H1 (cell line): Measurements from ENCODE around the gene ADAM19. TPM values are rescaled to one million over a fixed set of nuclear protein-coding genes. Genes with fewer than 3 reads are reported as not detected.

ENCODE experiments used
- CTCF ChIA-PET: fragments of 300-600 bp; sonication (Branson Sonifier 250); formaldehyde crosslinking; loops from one replicate; lab custom pipeline; 2021; ENCODE audit not compliant: partially characterized antibody; lab: Charles Lee
- POLR2A ChIA-PET: fragments of 300-600 bp; sonication (Branson Sonifier 250); formaldehyde crosslinking; loops from one replicate; lab custom pipeline; 2021; ENCODE audit warnings: inconsistent platforms; ENCODE audit not compliant: partially characterized antibody; lab: Charles Lee
- DNase-seq, 2 experiments: peaks; one replicate each; pipeline versions ENCODE4 v3.0.0 to v3.0.0-alpha.2; 2010 to 2022; ENCODE audit warnings: low spot score in 2 of 2, low read depth in 1 of 2, mixed read lengths in 1 of 2
- FAIRE-seq: peaks from 2 replicates; lab custom pipeline; 2011; peaks lifted over from hg19 to GRCh38; lab: Jason Lieb, UNC
- H2AFZ ChIP-seq: 2 replicates; pipeline ENCODE4 v1.8.1; 2012; ENCODE audit warnings: low read length, inconsistent platforms
- H2AK5ac ChIP-seq: 2 replicates; pipeline ENCODE4 v1.6.1; 2013; ENCODE audit warnings: low read depth, low read length
- H2BK120ac ChIP-seq: replicated peaks from 2 replicates; pipeline ENCODE3; 2013; ENCODE audit warnings: low read depth, low read length, inconsistent platforms
- H2BK12ac ChIP-seq: 2 replicates; pipeline ENCODE4 v1.6.1; 2013; ENCODE audit warnings: low read depth, low read length
- H2BK15ac ChIP-seq: 2 replicates; pipeline ENCODE4 v1.6.1; 2013; ENCODE audit warnings: low read length
- H2BK20ac ChIP-seq: 2 replicates; pipeline ENCODE4 v1.6.1; 2013; ENCODE audit warnings: low read length
- H2BK5ac ChIP-seq: 2 replicates; pipeline ENCODE4 v1.6.1; 2013; ENCODE audit warnings: low read depth, low read length
- H3K14ac ChIP-seq: 2 replicates; pipeline ENCODE4 v1.6.1; 2013; ENCODE audit warnings: inconsistent platforms; ENCODE audit not compliant: insufficient read length
- H3K18ac ChIP-seq: 2 replicates; pipeline ENCODE4 v1.6.1; 2013; ENCODE audit warnings: low read length; ENCODE audit errors: extremely low read depth
- H3K23ac ChIP-seq: 2 replicates; pipeline ENCODE4 v1.6.1; 2013; ENCODE audit warnings: inconsistent platforms; ENCODE audit not compliant: insufficient read length
- H3K23me2 ChIP-seq: 2 replicates; pipeline ENCODE4 v1.6.1; 2013; ENCODE audit warnings: low read depth, low read length
- H3K27ac ChIP-seq: 2 replicates; pipeline ENCODE4 v1.6.1; 2011; ENCODE audit warnings: low read depth, low read length, inconsistent platforms
- H3K27me3 ChIP-seq, 4 experiments: replicated peaks in 1 of 4; 1 replicate in 1 of 4; 2 replicates in 3 of 4; pipeline versions ENCODE4 v1.6.1 to v1.8.1; 2011 to 2013; ENCODE audit warnings: low read length in 3 of 4, mild to moderate bottlenecking in 3 of 4, inconsistent platforms in 2 of 4, mixed read lengths in 2 of 4, moderate library complexity in 1 of 4; ENCODE audit not compliant: control insufficient read depth in 3 of 4, insufficient read depth in 3 of 4; ENCODE audit errors: extremely low read depth in 1 of 4
- H3K36me3 ChIP-seq, 4 experiments: 2 replicates each; pipeline versions ENCODE4 v1.6.1 to v1.8.1; 2011 to 2013; ENCODE audit warnings: mild to moderate bottlenecking in 4 of 4, low read length in 3 of 4, moderate library complexity in 2 of 4, control low read depth in 1 of 4, inconsistent platforms in 1 of 4; ENCODE audit not compliant: insufficient read depth in 4 of 4, control insufficient read depth in 2 of 4
- H3K4ac ChIP-seq: replicated peaks from 2 replicates; pipeline ENCODE3; 2013; ENCODE audit warnings: low read length, low read depth, mixed read lengths, inconsistent platforms; ENCODE audit not compliant: insufficient read length
- H3K4me1 ChIP-seq, 4 experiments: replicated peaks in 1 of 4; 1 replicate in 1 of 4; 2 replicates in 3 of 4; pipeline versions ENCODE4 v1.6.1 to v1.8.1; 2011 to 2013; ENCODE audit warnings: low read length in 3 of 4, inconsistent platforms in 2 of 4, mixed read lengths in 1 of 4; ENCODE audit not compliant: insufficient read depth in 4 of 4, control insufficient read depth in 3 of 4
- H3K4me2 ChIP-seq, 2 experiments: 2 replicates each; pipeline versions ENCODE4 v1.6.1 to v1.8.1; 2011 to 2013; ENCODE audit warnings: low read depth in 2 of 2, low read length in 2 of 2, control low read depth in 1 of 2, inconsistent platforms in 1 of 2, mild to moderate bottlenecking in 1 of 2; ENCODE audit not compliant: insufficient read depth in 1 of 2
- H3K4me3 ChIP-seq, 4 experiments: fragments of 200-600, 300-600 bp in 1 of 4; sonication (generic), shearing (Covaris generic), sonication (Bioruptor Twin) in 1 of 4; 2 replicates each; pipeline versions ENCODE4 v1.5.1 to v1.8.1; 2011 to 2016; ENCODE audit warnings: low read length in 4 of 4, low read depth in 3 of 4, control low read depth in 2 of 4, inconsistent platforms in 2 of 4, mild to moderate bottlenecking in 2 of 4, mixed read lengths in 1 of 4, moderate library complexity in 1 of 4; ENCODE audit not compliant: insufficient read depth in 2 of 4; ENCODE audit errors: extremely low read depth in 1 of 4
- H3K56ac ChIP-seq: replicated peaks from 2 replicates; pipeline ENCODE3; 2013; ENCODE audit warnings: low read depth, mild to moderate bottlenecking, mixed read lengths, low read length, inconsistent platforms; ENCODE audit not compliant: insufficient read length
- H3K79me1 ChIP-seq: 2 replicates; pipeline ENCODE4 v1.6.1; 2013; ENCODE audit warnings: low read depth, low read length, control low read depth
- H3K79me2 ChIP-seq, 2 experiments: 2 replicates each; pipeline versions ENCODE4 v1.6.1 to v1.8.1; 2012 to 2013; ENCODE audit warnings: low read length in 2 of 2, mild to moderate bottlenecking in 2 of 2, inconsistent platforms in 1 of 2; ENCODE audit not compliant: insufficient read depth in 2 of 2, control insufficient read depth in 1 of 2
- H3K9ac ChIP-seq, 4 experiments: replicated peaks in 1 of 4; 1 replicate in 1 of 4; 2 replicates in 3 of 4; pipeline versions ENCODE4 v1.6.1 to v1.8.1; 2011 to 2013; ENCODE audit warnings: low read depth in 3 of 4, low read length in 3 of 4, control low read depth in 2 of 4, mild to moderate bottlenecking in 2 of 4, moderate library complexity in 2 of 4, inconsistent platforms in 1 of 4; ENCODE audit errors: extremely low read depth in 1 of 4
- H3K9me3 ChIP-seq, 2 experiments: 2 replicates each; pipeline versions ENCODE4 v1.6.1 to v1.8.1; 2012 to 2013; ENCODE audit warnings: mild to moderate bottlenecking in 2 of 2, moderate library complexity in 2 of 2, control low read depth in 1 of 2, inconsistent platforms in 1 of 2, low read depth in 1 of 2, low read length in 1 of 2, mixed read lengths in 1 of 2; ENCODE audit not compliant: insufficient read depth in 2 of 2
- H4K20me1 ChIP-seq, 2 experiments: replicated peaks in 1 of 2; 2 replicates each; pipeline versions ENCODE3 to v1.8.1; 2011 to 2013; ENCODE audit warnings: inconsistent platforms in 2 of 2, low read length in 2 of 2, mild to moderate bottlenecking in 1 of 2; ENCODE audit not compliant: insufficient read depth in 2 of 2, control insufficient read depth in 1 of 2
- H4K5ac ChIP-seq: 2 replicates; pipeline ENCODE4 v1.6.1; 2013; ENCODE audit warnings: low read length, low read depth, mixed read lengths, inconsistent platforms; ENCODE audit not compliant: insufficient read length
- H4K8ac ChIP-seq: 2 replicates; pipeline ENCODE4 v1.8.0; 2013; ENCODE audit warnings: mild to moderate bottlenecking, moderate library complexity, low read length, inconsistent platforms; ENCODE audit not compliant: insufficient read depth; ENCODE audit errors: extremely low read depth
- H4K91ac ChIP-seq: replicated peaks from 2 replicates; pipeline ENCODE3; 2013; ENCODE audit warnings: low read length, mixed read lengths, inconsistent platforms; ENCODE audit not compliant: insufficient read length
- BACH1 ChIP-seq: IDR thresholded peaks from 2 replicates; pipeline ENCODE4 v1.6.1; 2012; ENCODE audit warnings: low read length, improper control_type of control experiment
- CBX8 ChIP-seq: fragments of 300-800, 300-1000 bp; sonication (generic); IDR thresholded peaks from 2 replicates; pipeline ENCODE4 v1.7.1; 2016; ENCODE audit warnings: low read depth, low read length, borderline replicate concordance
- CTBP2 ChIP-seq: IDR thresholded peaks from 2 replicates; pipeline ENCODE4 v1.7.0; 2011; ENCODE audit warnings: borderline replicate concordance, mild to moderate bottlenecking, moderate library complexity, mixed read lengths, low read length; ENCODE audit not compliant: insufficient read depth, insufficient read length
- CTCF ChIP-seq, 3 experiments: IDR thresholded peaks; 1 replicate in 2 of 3; 2 replicates in 1 of 3; pipeline versions ENCODE4 v1.5.1 to v1.6.1; 2011; ENCODE audit warnings: low read length in 3 of 3, mild to moderate bottlenecking in 3 of 3, inconsistent platforms in 2 of 3, low read depth in 1 of 3, moderate library complexity in 1 of 3; ENCODE audit not compliant: insufficient read depth in 1 of 3; ENCODE audit errors: control extremely low read depth in 1 of 3
- POLR2A ChIP-seq, 2 experiments: IDR thresholded peaks; 1 replicate in 1 of 2; 2 replicates in 1 of 2; pipeline ENCODE4 v1.6.1; 2011; ENCODE audit warnings: low read depth in 2 of 2, low read length in 2 of 2, mild to moderate bottlenecking in 2 of 2; ENCODE audit errors: control extremely low read depth in 1 of 2
- POLR2AphosphoS5 ChIP-seq: IDR thresholded peaks from 2 replicates; pipeline ENCODE4 v1.6.1; 2011; ENCODE audit warnings: low read depth, low read length
- RAD21 ChIP-seq, 2 experiments: IDR thresholded peaks in 1 of 2; conservative IDR thresholded peaks in 1 of 2; 2 replicates each; pipeline ENCODE4 v1.6.1; 2011; ENCODE audit warnings: low read depth in 2 of 2, low read length in 2 of 2, improper control_type of control experiment in 1 of 2, inconsistent platforms in 1 of 2, mild to moderate bottlenecking in 1 of 2, moderate library complexity in 1 of 2
- RXRA ChIP-seq: IDR thresholded peaks from 2 replicates; pipeline ENCODE4 v1.6.1; 2011; ENCODE audit warnings: low read depth, mild to moderate bottlenecking, low read length, moderate library complexity; ENCODE audit not compliant: insufficient read depth
- SP4 ChIP-seq: IDR thresholded peaks from 2 replicates; pipeline ENCODE4 v1.6.1; 2012; ENCODE audit warnings: low read length, inconsistent platforms
- TAF1 ChIP-seq: IDR thresholded peaks from 2 replicates; pipeline ENCODE4 v1.6.1; 2011; ENCODE audit warnings: mild to moderate bottlenecking, low read depth, low read length
- USF2 ChIP-seq: IDR thresholded peaks from 2 replicates; pipeline ENCODE4 v1.6.1; 2011; ENCODE audit warnings: low read length, improper control_type of control experiment
- WGBS, 2 experiments: shearing (Covaris generic) in 1 of 2; methylation state at CpG; one replicate each; pipeline versions ENCODE4 v1.1.6 to v1.1.7; 2013 to 2015; ENCODE audit warnings: low lambda C conversion rate in 2 of 2, mixed read lengths in 2 of 2, inconsistent platforms in 1 of 2, low coverage in 1 of 2, missing lambda C conversion rate in 1 of 2; ENCODE audit not compliant: insufficient replicate concordance in 2 of 2, insufficient coverage in 1 of 2, insufficient read length in 1 of 2; ENCODE audit errors: extremely low coverage in 1 of 2, missing lambda C conversion rate in 1 of 2; 5-methylcytosine and 5-hydroxymethylcytosine counted together
- polyA plus RNA-seq, 7 experiments: library from polyadenylated mRNA; depleted of rRNA in 3 of 7; stranded (reverse) in 5 of 7; unstranded in 2 of 7; fragments of >200 nt in 5 of 7; fragments of 200-250 nt in 2 of 7; gene quantifications; 1 replicate in 5 of 7; 2 replicates in 1 of 7; 4 replicates in 1 of 7; pipeline versions ENCODE4 v1.2.1 to v1.2.3, GENCODE V29; 2011 to 2013; ENCODE audit warnings: missing spikeins in 2 of 7, mixed read lengths in 2 of 7
- total RNA-seq: library from RNA; stranded (reverse); fragmentation: NEBNext Ultra II Directional; extraction: Animal tissue kit (Norgen Biotek cat#: 25700); gene quantifications from 2 replicates; pipeline ENCODE4 v1.2.1, GENCODE V29; 2021

Gene ADAM19
- total and polyA plus RNA-seq, 2 of the 8 experiments (the other 6 are each of a cell fraction or from before 2014, with no cell fraction given): 6.5 to 22.7 TPM

- Histone ChIP-seq H2BK12ac (no peak overlapping the region), H3K23me2 (no peaks in the 10 kb centered on the region), H4K20me1 (no peaks in the 10 kb centered on the region), H3K9ac (no peak overlapping the region), H3K18ac (no peak overlapping the region), H3K9me3 (no peaks in the 10 kb centered on the region), H3K14ac (no peak overlapping the region), H3K4ac (no peak overlapping the region), H3K4me2 (no peak overlapping the region), H3K36me3 (no peaks in the 10 kb centered on the region; a peak in 2 of 8 replicates), H3K27me3 (no peaks in the 10 kb centered on the region), H3K79me2 (no peaks in the 10 kb centered on the region), H4K5ac (no peak overlapping the region), H3K56ac (no peak overlapping the region), H2BK5ac (no peak overlapping the region), H2AK5ac (no peak overlapping the region), H3K4me3 (no peak overlapping the region), H4K8ac (no peak overlapping the region), H2BK20ac (no peak overlapping the region), H3K23ac (no peak overlapping the region), H4K91ac (no peak overlapping the region), H2AFZ (no peak overlapping the region), H3K4me1 (no peaks in the 10 kb centered on the region; a peak in 1 of 7 replicates), H2BK15ac (no peak overlapping the region), H2BK120ac (no peak overlapping the region), H3K27ac (no peak overlapping the region), H3K79me1 (no peaks in the 10 kb centered on the region)
- CTCF ChIA-PET: interaction anchor here (0.8 to 1.4 kb wide), 2 partner anchors 33 to 125 kb away, joined by 3 read pairs; no protein-coding TSS in a partner anchor
- POLR2A ChIA-PET: no interaction called here
- FAIRE-seq (no peak), DNase-seq (no peak)
- WGBS, 2 experiments: 95% methylated on average over 8 of the region's 8 CpGs; no CpG with 5 or more reads in 1 of the 2 experiments
- TF ChIP-seq CBX8: no peak
- no peak for TF ChIP-seq RAD21 (IDR thresholded peaks at IDR 0.05 in 1 of 2, conservative IDR thresholded peaks at IDR 0.05 in 1 of 2; ENCODE audit: low read depth in 2 of 2, low read length in 2 of 2)
- TF ChIP-seq USF2: no peak
- TF ChIP-seq BACH1: no peak
- no peak for TF ChIP-seq CTCF (IDR thresholded peaks at IDR 0.05; ENCODE audit: control extremely low read depth in 1 of 3, insufficient read depth in 1 of 3, low read depth in 1 of 3, low read length in 3 of 3)
- no peak for TF ChIP-seq CTBP2
- no peak for TF ChIP-seq POLR2AphosphoS5
- no peak for TF ChIP-seq POLR2A (IDR thresholded peaks at IDR 0.05; ENCODE audit: control extremely low read depth in 1 of 2, low read depth in 2 of 2, low read length in 2 of 2)
- TF ChIP-seq TAF1: no peak
- no peak for TF ChIP-seq RXRA
- no peak for TF ChIP-seq SP4
Measured at GRCh38 chr5:157504053-157504452, 71.5 kb downstream of the ADAM19 start.
